IMR-90 (cell line): Measurements from ENCODE around the gene MRC1. TPM values are rescaled to one million over a fixed set of nuclear protein-coding genes. Genes with fewer than 3 reads are reported as not detected.

ENCODE experiments used
- ATAC-seq: fragments of 200-7000 bp; cut with Tn5 transposase; 2 replicates; pipeline ENCODE4 v1.9.1; 2020; ENCODE audit warnings: low read depth, mild to moderate bottlenecking, moderate library complexity
- BruUV-seq: library from RNA; stranded (reverse); fragments of 400-500 nt; replicated peaks from 2 replicates; lab custom pipeline; 2021; lab: Mats Ljungman, UMichigan
- CTCF ChIA-PET: fragments of 300-600 bp; formaldehyde crosslinking; extraction: SDS; loops from one replicate; lab custom pipeline; 2021; ENCODE audit warnings: antibody characterized with exemption; lab: Yijun Ruan, JAX
- POLR2A ChIA-PET: fragments of 300-600 bp; sonication (Branson Sonifier 250); formaldehyde crosslinking; loops from one replicate; lab custom pipeline; 2022; ENCODE audit warnings: antibody characterized with exemption; ENCODE audit not compliant: unreplicated experiment; lab: Charles Lee
- DNase-seq: peaks from one replicate; pipeline ENCODE4 v3.0.0; 2013
- H2AFZ ChIP-seq: replicated peaks from 2 replicates; pipeline ENCODE3; 2013; ENCODE audit warnings: low read length, mild to moderate bottlenecking; ENCODE audit not compliant: poor library complexity
- H2AK5ac ChIP-seq: 2 replicates; pipeline ENCODE4 v1.6.1; 2013; ENCODE audit warnings: low read depth, low read length, inconsistent platforms
- H2AK9ac ChIP-seq: replicated peaks from 2 replicates; pipeline ENCODE3; 2013; ENCODE audit warnings: mild to moderate bottlenecking, low read depth, low read length, moderate library complexity; ENCODE audit not compliant: poor library complexity
- H2BK120ac ChIP-seq: 2 replicates; pipeline ENCODE4 v1.6.1; 2013; ENCODE audit warnings: low read depth, low read length, inconsistent platforms
- H2BK15ac ChIP-seq: 3 replicates; pipeline ENCODE4 v1.6.1; 2013; ENCODE audit warnings: low read depth, low read length, inconsistent platforms
- H2BK20ac ChIP-seq: 2 replicates; pipeline ENCODE4 v1.6.1; 2013; ENCODE audit warnings: low read depth, mild to moderate bottlenecking, inconsistent platforms, low read length, moderate library complexity
- H2BK5ac ChIP-seq: 2 replicates; pipeline ENCODE4 v1.6.1; 2013; ENCODE audit warnings: mild to moderate bottlenecking, low read depth, low read length, inconsistent platforms; ENCODE audit not compliant: poor library complexity, severe bottlenecking
- H3K14ac ChIP-seq: replicated peaks from 2 replicates; pipeline ENCODE4 v1.6.1; 2013; ENCODE audit warnings: low read depth, low read length, inconsistent platforms
- H3K18ac ChIP-seq: 2 replicates; pipeline ENCODE4 v1.6.1; 2013; ENCODE audit warnings: low read depth, low read length, control low read depth
- H3K23ac ChIP-seq: 2 replicates; pipeline ENCODE4 v1.6.1; 2013; ENCODE audit warnings: low read depth, low read length, inconsistent platforms
- H3K27ac ChIP-seq: 2 replicates; pipeline ENCODE4 v1.5.1; 2013; ENCODE audit warnings: mild to moderate bottlenecking, control low read depth, low read length; ENCODE audit not compliant: insufficient read depth
- H3K27me3 ChIP-seq: 2 replicates; pipeline ENCODE4 v1.6.1; 2013; ENCODE audit warnings: low read length; ENCODE audit not compliant: control insufficient read depth, insufficient read depth
- H3K36me3 ChIP-seq: 2 replicates; pipeline ENCODE4 v1.6.1; 2013; ENCODE audit warnings: low read length, mixed read lengths; ENCODE audit not compliant: control insufficient read depth, insufficient read depth
- H3K4ac ChIP-seq: 2 replicates; pipeline ENCODE4 v1.6.1; 2013; ENCODE audit warnings: low read depth, low read length, inconsistent platforms
- H3K4me1 ChIP-seq: 2 replicates; pipeline ENCODE4 v1.6.1; 2013; ENCODE audit warnings: low read length, mixed read lengths; ENCODE audit not compliant: control insufficient read depth, insufficient read depth
- H3K4me2 ChIP-seq: 2 replicates; pipeline ENCODE4 v1.6.1; 2013; ENCODE audit warnings: low read depth, mild to moderate bottlenecking, control low read depth, low read length, moderate library complexity
- H3K4me3 ChIP-seq: 2 replicates; pipeline ENCODE4 v1.5.1; 2013; ENCODE audit warnings: low read depth, mild to moderate bottlenecking, control low read depth, low read length, moderate library complexity; ENCODE audit not compliant: insufficient read depth
- H3K56ac ChIP-seq: 2 replicates; pipeline ENCODE4 v1.6.1; 2013; ENCODE audit warnings: low read length, inconsistent platforms; ENCODE audit not compliant: insufficient read depth; ENCODE audit errors: extremely low read depth
- H3K79me1 ChIP-seq, 2 experiments: 2 replicates each; pipeline ENCODE4 v1.6.1; 2013; ENCODE audit warnings: low read length in 2 of 2, inconsistent platforms in 1 of 2, low read depth in 1 of 2
- H3K9ac ChIP-seq: 2 replicates; pipeline ENCODE4 v1.6.1; 2013; ENCODE audit warnings: low read depth, low read length, control low read depth
- H3K9me1 ChIP-seq: 2 replicates; pipeline ENCODE4 v1.6.1; 2013; ENCODE audit warnings: low read length, inconsistent platforms; ENCODE audit not compliant: insufficient read depth
- H3K9me3 ChIP-seq: 2 replicates; pipeline ENCODE4 v1.6.1; 2013; ENCODE audit warnings: low read length; ENCODE audit not compliant: control insufficient read depth, insufficient read depth
- H4K20me1 ChIP-seq: 2 replicates; pipeline ENCODE4 v1.6.1; 2013; ENCODE audit warnings: low read length, inconsistent platforms; ENCODE audit not compliant: insufficient read depth
- H4K5ac ChIP-seq: 2 replicates; pipeline ENCODE4 v1.6.1; 2013; ENCODE audit warnings: mild to moderate bottlenecking, low read depth, low read length, control low read depth
- H4K8ac ChIP-seq, 2 experiments: 2 replicates each; pipeline ENCODE4 v1.6.1; 2013; ENCODE audit warnings: low read depth in 2 of 2, low read length in 2 of 2, control low read depth in 1 of 2, inconsistent platforms in 1 of 2
- H4K91ac ChIP-seq: 2 replicates; pipeline ENCODE4 v1.6.1; 2013; ENCODE audit warnings: low read depth, low read length, inconsistent platforms; ENCODE audit not compliant: insufficient read depth
- BHLHE40 ChIP-seq: fragments of 150-350 bp; IDR thresholded peaks from 2 replicates; pipeline ENCODE4 v1.6.1; 2016; ENCODE audit warnings: mild to moderate bottlenecking, low read depth, low read length
- CEBPB ChIP-seq: IDR thresholded peaks from 2 replicates; pipeline ENCODE4 v1.6.1; 2012; ENCODE audit warnings: low read depth, low read length, improper control_type of control experiment
- CHD1 ChIP-seq: IDR thresholded peaks from 2 replicates; pipeline ENCODE4 v1.6.1; 2012; ENCODE audit warnings: low read depth, low read length, improper control_type of control experiment
- ELK1 ChIP-seq: fragments of 150-350 bp; IDR thresholded peaks from 2 replicates; pipeline ENCODE4 v1.6.1; 2016; ENCODE audit warnings: low read depth, mild to moderate bottlenecking, low read length, moderate library complexity, borderline replicate concordance
- FOS ChIP-seq: fragments of 150-350 bp; IDR thresholded peaks from 2 replicates; pipeline ENCODE4 v1.6.1; 2016; ENCODE audit warnings: low read depth, low read length
- MAZ ChIP-seq: IDR thresholded peaks from 2 replicates; pipeline ENCODE4 v1.6.1; 2012; ENCODE audit warnings: low read depth, mild to moderate bottlenecking, low read length, improper control_type of control experiment, moderate library complexity, borderline replicate concordance
- MXI1 ChIP-seq: IDR thresholded peaks from 2 replicates; pipeline ENCODE4 v1.6.1; 2012; ENCODE audit warnings: low read depth, mild to moderate bottlenecking, low read length, moderate library complexity, borderline replicate concordance
- NFE2L2 ChIP-seq: fragments of 150-350 bp; IDR thresholded peaks from 2 replicates; pipeline ENCODE4 v1.6.1; 2016; ENCODE audit warnings: low read depth, mild to moderate bottlenecking, low read length
- POLR2A ChIP-seq: IDR thresholded peaks from 2 replicates; pipeline ENCODE4 v1.6.1; 2012; ENCODE audit warnings: mild to moderate bottlenecking, low read depth, low read length
- RAD21 ChIP-seq: IDR thresholded peaks from 2 replicates; pipeline ENCODE4 v1.6.1; 2012; ENCODE audit warnings: low read length, improper control_type of control experiment
- RCOR1 ChIP-seq: IDR thresholded peaks from 2 replicates; pipeline ENCODE4 v1.6.1; 2012; ENCODE audit warnings: mild to moderate bottlenecking, low read length, improper control_type of control experiment; ENCODE audit not compliant: insufficient replicate concordance
- RFX5 ChIP-seq: IDR thresholded peaks from 2 replicates; pipeline ENCODE4 v1.8.0; 2012; ENCODE audit warnings: low read depth, mild to moderate bottlenecking, low read length, moderate library complexity
- SMC3 ChIP-seq: fragments of 150-350 bp; IDR thresholded peaks from 2 replicates; pipeline ENCODE4 v1.6.1; 2016; ENCODE audit warnings: low read depth, mild to moderate bottlenecking, antibody characterized with exemption, low read length, moderate library complexity
- USF2 ChIP-seq: fragments of 150-350 bp; IDR thresholded peaks from 2 replicates; pipeline ENCODE4 v1.6.1; 2017; ENCODE audit warnings: mild to moderate bottlenecking, antibody characterized with exemption, low read length, low read depth
- WGBS, 2 experiments: methylation state at CpG; one replicate each; pipeline versions ENCODE4 v1.1.5 to v1.1.7; 2013; ENCODE audit warnings: missing lambda C conversion rate in 2 of 2; ENCODE audit not compliant: insufficient read length in 1 of 2; ENCODE audit errors: extremely low coverage in 2 of 2; 5-methylcytosine and 5-hydroxymethylcytosine counted together
- dilution Hi-C: fragments of 300-500 bp; cut with HindIII; formaldehyde crosslinking; loops from one replicate; pipeline ENCODE4 v1.14.3; 2018; ENCODE audit warnings: low sequenced_read_pairs; ENCODE audit not compliant: unreplicated experiment
- in situ Hi-C: fragments of 300-500 bp; cut with MboI; formaldehyde crosslinking; loops from 3 replicates; pipeline ENCODE4 v1.14.3; 2019; ENCODE audit warnings: low sequenced_read_pairs, inconsistent platforms, mixed read lengths
- intact Hi-C: fragments of 100-400 bp; cut with micrococcal nuclease; formaldehyde crosslinking; loops from 2 replicates; pipeline ENCODE4 v1.10.0; 2022
- polyA plus RNA-seq, 3 experiments: library from polyadenylated mRNA; depleted of rRNA; stranded (reverse); fragments of >200 nt; gene quantifications; 2 replicates each; pipeline ENCODE4 v1.2.3, GENCODE V29; 2012; ENCODE audit warnings: low replicate concordance in 1 of 3
- total RNA-seq: library from RNA; depleted of rRNA; stranded (reverse); fragments of >200 nt; gene quantifications from 2 replicates; pipeline ENCODE4 v1.2.3, GENCODE V29; 2012
- TF ChIP-seq, protein P1 (sequence below): conservative IDR thresholded peaks from 2 replicates; pipeline ENCODE4 v1.5.1; 2012; ENCODE audit warnings: mild to moderate bottlenecking, low read depth, low read length, improper control_type of control experiment

The MRC1 gene
- total and polyA plus RNA-seq, 2 of the 4 experiments (the other 2 are of a cell fraction) = not detected

DNA sequence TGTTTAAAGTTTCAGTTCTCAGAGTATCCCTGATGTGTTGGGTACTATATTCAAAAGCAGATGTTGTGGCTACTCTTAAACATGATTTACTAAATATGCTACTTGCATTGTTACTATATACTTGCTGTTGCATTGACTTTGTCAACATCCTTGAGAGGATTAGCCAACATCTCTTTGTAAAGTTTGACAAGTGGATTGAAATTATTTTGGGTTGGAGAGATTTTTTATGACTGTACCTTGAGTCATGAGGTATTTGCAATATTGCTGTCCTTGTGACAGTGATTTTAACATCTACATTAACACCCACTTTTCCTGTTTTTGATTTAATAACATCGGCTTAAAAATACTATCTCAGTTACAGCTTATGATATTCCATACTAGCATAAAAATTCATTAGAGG lies 31.9 kb downstream of the MRC1 start:
- no peak overlapping the region for H3K27ac ChIP-seq
- H2BK120ac ChIP-seq = no peak overlapping the region
- DNase-seq (no peak), ATAC-seq (no peak)
- no peak overlapping the region for H3K56ac ChIP-seq
- H3K36me3 ChIP-seq = no peaks in the 10 kb centered on the region
- no peaks in the 10 kb centered on the region for H3K4me1 ChIP-seq
- H3K18ac ChIP-seq = no peak overlapping the region
- BruUV-seq = no TSS peak
- no peak overlapping the region for H2BK5ac ChIP-seq
- H2AK5ac ChIP-seq = no peak overlapping the region
- no peak overlapping the region for H4K5ac ChIP-seq
- no peak overlapping the region for H4K8ac ChIP-seq
- no peak overlapping the region for H3K4ac ChIP-seq
- H3K14ac ChIP-seq = no peak overlapping the region
- in situ Hi-C loops (no loop called here), dilution Hi-C loops (no loop called here), intact Hi-C loops (no loop called here)
- TF ChIP-seq, protein P1, sequence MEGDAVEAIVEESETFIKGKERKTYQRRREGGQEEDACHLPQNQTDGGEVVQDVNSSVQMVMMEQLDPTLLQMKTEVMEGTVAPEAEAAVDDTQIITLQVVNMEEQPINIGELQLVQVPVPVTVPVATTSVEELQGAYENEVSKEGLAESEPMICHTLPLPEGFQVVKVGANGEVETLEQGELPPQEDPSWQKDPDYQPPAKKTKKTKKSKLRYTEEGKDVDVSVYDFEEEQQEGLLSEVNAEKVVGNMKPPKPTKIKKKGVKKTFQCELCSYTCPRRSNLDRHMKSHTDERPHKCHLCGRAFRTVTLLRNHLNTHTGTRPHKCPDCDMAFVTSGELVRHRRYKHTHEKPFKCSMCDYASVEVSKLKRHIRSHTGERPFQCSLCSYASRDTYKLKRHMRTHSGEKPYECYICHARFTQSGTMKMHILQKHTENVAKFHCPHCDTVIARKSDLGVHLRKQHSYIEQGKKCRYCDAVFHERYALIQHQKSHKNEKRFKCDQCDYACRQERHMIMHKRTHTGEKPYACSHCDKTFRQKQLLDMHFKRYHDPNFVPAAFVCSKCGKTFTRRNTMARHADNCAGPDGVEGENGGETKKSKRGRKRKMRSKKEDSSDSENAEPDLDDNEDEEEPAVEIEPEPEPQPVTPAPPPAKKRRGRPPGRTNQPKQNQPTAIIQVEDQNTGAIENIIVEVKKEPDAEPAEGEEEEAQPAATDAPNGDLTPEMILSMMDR = no peak
- no peak for TF ChIP-seq RAD21
- TF ChIP-seq CHD1 = no peak
- no peak for TF ChIP-seq FOS
- no peak for TF ChIP-seq MAZ
- TF ChIP-seq RFX5 = no peak
- TF ChIP-seq USF2 = no peak
- no peak for TF ChIP-seq MXI1
- TF ChIP-seq ELK1 = no peak
- no peak for TF ChIP-seq CEBPB
- no peak for TF ChIP-seq SMC3
- TF ChIP-seq BHLHE40 = no peak
- no peak for TF ChIP-seq RCOR1
- TF ChIP-seq POLR2A = no peak
- no peak for TF ChIP-seq NFE2L2
- H3K4me2 ChIP-seq = no peak overlapping the region
- H4K91ac ChIP-seq = no peak overlapping the region
- H2AFZ ChIP-seq = no peak overlapping the region
- H3K9me1 ChIP-seq = no peaks in the 10 kb centered on the region
- H4K20me1 ChIP-seq = no peaks in the 10 kb centered on the region
- POLR2A ChIA-PET = no interaction called here
- H3K79me1 ChIP-seq = no peaks in the 10 kb centered on the region
- no peak overlapping the region for H2BK15ac ChIP-seq
- WGBS, 2 experiments = no CpG with 5 or more reads among the region's 1 CpG
- no peak overlapping the region for H3K9ac ChIP-seq
- no peak overlapping the region for H3K23ac ChIP-seq
- no peaks in the 10 kb centered on the region for H3K9me3 ChIP-seq
- CTCF ChIA-PET = no interaction called here
- H3K4me3 ChIP-seq = no peak overlapping the region
- H2AK9ac ChIP-seq = no peak overlapping the region
- peaks cover 6% of the 10 kb centered on the region; the same call in 1 of the 2 replicates for H3K27me3 ChIP-seq
- no peak overlapping the region for H2BK20ac ChIP-seq
